Measurements from ENCODE around the gene MSI2.

The MSI2 gene

DNA sequence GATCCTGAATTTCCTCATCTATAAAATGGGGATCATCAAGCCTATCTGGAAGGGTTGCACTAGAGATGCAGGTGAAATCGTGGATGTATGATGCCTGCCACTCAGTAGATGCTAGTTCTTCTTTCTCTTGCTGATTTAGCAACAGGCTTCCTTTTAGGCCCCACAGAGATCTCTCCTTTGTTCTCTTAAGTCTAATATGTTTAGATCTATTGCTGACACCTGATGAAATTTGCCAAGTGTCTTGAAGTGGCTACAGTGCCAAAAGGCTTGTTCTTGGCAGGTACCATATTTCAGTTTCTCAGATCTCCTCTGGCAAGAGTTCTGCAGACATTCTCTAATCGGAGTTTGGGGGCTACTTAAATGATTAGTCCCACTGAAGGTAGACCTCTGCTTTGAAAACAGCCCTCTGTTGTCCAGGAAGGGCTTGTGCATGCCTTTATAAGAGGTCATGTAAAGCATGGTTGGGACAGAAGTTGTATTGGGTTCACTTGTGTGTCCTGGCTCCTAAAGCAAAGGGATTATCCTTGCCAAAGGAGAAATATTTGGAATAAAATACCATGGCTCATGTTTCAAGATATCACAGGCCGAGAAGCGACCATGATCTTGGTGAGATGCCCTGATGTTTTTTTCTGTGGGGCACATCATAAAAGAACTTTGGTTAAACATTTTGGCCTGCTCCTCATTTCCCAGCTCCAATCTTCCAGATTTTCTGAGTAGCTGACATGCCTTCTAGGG lies 234.0 kb downstream of the MSI2 start:
- H3K4me3 ChIP-seq (ENCODE audit: low read length): no peak overlapping the region
- TF ChIP-seq, protein P1, sequence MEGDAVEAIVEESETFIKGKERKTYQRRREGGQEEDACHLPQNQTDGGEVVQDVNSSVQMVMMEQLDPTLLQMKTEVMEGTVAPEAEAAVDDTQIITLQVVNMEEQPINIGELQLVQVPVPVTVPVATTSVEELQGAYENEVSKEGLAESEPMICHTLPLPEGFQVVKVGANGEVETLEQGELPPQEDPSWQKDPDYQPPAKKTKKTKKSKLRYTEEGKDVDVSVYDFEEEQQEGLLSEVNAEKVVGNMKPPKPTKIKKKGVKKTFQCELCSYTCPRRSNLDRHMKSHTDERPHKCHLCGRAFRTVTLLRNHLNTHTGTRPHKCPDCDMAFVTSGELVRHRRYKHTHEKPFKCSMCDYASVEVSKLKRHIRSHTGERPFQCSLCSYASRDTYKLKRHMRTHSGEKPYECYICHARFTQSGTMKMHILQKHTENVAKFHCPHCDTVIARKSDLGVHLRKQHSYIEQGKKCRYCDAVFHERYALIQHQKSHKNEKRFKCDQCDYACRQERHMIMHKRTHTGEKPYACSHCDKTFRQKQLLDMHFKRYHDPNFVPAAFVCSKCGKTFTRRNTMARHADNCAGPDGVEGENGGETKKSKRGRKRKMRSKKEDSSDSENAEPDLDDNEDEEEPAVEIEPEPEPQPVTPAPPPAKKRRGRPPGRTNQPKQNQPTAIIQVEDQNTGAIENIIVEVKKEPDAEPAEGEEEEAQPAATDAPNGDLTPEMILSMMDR (IDR thresholded peaks at IDR 0.05; ENCODE audit: insufficient read depth, low read depth, low read length, missing control alignments): no peak
- no peak for DNase-seq (ENCODE audit: low read depth)

DNA sequence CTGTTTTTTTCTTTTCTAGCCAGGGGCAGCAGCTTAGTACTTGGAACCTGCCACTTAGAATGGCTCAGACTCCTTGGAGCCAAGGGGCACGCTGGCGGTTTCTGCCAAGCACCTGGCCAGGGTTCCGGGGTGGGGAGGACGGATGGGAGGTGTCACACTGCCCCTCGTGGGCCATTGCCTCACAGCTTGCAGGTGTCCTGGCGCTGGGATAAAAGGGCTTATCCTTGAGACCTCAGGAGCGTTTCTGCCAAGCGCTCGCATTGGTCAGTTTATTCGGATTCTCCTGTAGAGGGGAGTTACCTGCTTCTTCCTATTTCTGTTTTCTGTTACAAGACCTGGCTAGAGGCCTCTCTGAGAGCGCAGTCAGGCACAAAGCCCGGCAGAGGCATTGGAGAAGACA lies 234.6 kb downstream of the MSI2 start:
- TF ChIP-seq, protein P1 (IDR thresholded peaks at IDR 0.05; ENCODE audit: insufficient read depth, low read depth, low read length, missing control alignments): no peak
- no peak overlapping the region for H3K4me3 ChIP-seq (ENCODE audit: low read length)
- DNase-seq (ENCODE audit: low read depth): no peak

DNA sequence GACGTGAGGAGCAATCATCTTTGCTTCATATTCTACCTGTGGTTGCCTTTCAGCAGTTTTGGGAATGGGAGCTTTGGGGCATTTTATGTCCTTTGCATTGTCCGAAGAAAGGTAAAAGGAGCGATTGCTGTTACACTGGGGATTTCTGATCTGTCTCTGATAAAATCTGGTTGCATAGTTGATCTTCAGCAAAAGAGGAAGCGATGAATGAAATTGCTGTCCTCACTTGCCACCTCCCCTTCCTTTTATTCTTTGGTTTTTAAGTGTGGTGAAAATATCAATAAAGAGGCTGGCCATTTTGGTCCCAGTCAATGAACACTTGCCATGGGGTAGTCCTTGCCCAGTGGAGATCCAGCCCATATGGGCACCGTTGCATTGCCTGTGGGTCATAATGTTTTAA lies 236.8 kb downstream of the MSI2 start:
- DNase-seq (ENCODE audit: low read depth): no peak
- TF ChIP-seq, protein P1 (IDR thresholded peaks at IDR 0.05; ENCODE audit: insufficient read depth, low read depth, low read length, missing control alignments): no peak

DNA sequence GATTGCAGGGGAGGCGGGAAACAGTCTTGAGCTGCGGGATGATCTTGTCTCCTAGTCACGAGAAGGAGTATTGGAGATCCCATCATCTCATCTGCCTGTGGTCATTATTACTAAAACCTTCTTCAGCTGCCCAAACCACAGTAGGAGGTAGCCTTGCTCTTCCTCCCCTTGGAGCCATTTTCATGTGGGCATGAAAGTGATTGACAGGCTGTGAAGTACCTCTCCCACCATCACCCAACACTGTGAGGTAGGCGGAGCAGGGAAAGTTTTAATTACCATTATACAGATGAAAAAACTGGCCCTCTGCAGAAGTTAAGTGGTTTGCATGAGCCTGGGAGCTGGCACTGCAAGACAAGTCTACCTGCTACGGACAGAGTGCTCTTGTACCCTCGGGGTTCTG lies 237.3 kb downstream of the MSI2 start:
- TF ChIP-seq, protein P1 (IDR thresholded peaks at IDR 0.05; ENCODE audit: insufficient read depth, low read depth, low read length, missing control alignments): no peak
- H3K4me3 ChIP-seq (ENCODE audit: low read length): no peak overlapping the region
- no peak for DNase-seq (ENCODE audit: low read depth)

More for the DNA sequence above, 236.8 kb downstream of the MSI2 start:
- no peak overlapping the region for H3K4me3 ChIP-seq (ENCODE audit: low read length)

DNA sequence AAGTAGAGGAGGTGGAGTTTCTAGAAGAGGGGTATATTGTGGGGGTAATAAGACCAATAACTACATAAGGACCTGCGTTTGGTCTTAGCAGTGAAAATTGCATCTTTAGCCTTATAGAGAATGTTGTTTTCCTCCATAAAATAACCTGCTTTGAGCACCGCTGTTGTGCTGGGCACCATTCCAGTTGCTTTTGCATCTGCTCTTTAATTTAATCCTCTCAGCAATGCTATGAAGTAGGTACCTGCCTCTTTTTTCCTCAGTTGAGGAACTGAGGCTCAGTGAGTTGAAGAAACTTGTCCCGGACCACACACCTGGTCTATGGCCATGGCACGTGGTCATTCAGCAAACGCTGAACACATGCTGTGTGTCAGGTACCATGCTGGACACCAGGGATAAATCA lies 238.1 kb downstream of the MSI2 start:
- TF ChIP-seq, protein P1 (IDR thresholded peaks at IDR 0.05; ENCODE audit: insufficient read depth, low read depth, low read length, missing control alignments): no peak
- H3K4me3 ChIP-seq (ENCODE audit: low read length): no peak overlapping the region
- DNase-seq (ENCODE audit: low read depth): no peak

DNA sequence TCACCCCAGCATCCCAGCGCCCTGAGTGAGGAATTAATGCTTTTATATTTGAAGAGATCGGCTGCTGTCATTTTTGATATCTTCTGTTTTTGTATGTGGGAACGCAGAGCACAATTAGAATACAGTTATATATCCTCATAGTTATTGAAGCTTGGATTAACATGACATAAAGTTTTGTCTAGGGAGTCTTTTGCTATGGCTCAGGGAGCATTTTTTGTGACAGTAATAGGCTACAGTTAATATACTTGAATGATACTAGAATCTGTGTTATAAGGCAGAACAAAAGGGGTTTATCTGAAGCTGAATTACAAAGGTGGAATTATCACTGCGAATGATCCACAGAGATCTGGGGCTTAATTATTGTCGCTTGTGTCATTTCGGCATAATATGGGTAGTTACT lies 239.4 kb downstream of the MSI2 start:
- no peak for DNase-seq (ENCODE audit: low read depth)
- TF ChIP-seq, protein P1 (IDR thresholded peaks at IDR 0.05; ENCODE audit: insufficient read depth, low read depth, low read length, missing control alignments): no peak
- no peak overlapping the region for H3K4me3 ChIP-seq (ENCODE audit: low read length)

DNA sequence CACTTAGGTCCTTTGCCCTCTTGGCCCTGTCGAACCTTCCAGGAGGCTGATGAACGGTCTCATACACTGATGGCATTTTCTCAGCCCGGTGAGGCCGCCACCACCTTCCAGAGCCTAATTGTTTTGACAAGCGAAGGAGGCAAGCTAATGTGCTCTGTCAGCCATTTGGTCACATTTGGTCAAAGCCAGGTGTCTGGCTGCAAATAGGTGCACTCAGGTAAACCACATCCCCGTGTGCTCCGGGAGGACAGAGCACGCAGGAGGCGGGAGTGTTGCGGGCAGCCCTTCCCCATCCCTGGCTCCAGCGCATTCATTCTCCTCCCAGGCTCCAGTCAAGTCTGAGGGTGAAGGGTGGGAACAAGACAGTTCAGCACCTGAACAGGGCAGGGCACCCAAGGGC lies 240.1 kb downstream of the MSI2 start:
- H3K4me3 ChIP-seq (ENCODE audit: low read length): no peak overlapping the region
- DNase-seq (ENCODE audit: low read depth): no peak
- TF ChIP-seq, protein P1 (IDR thresholded peaks at IDR 0.05; ENCODE audit: insufficient read depth, low read depth, low read length, missing control alignments): no peak

Measured in epithelial cell of esophagus (primary cell).